Upper lobe of left lung (tissue), 4 donors: Measurements from ENCODE around the gene P4HA1.

Experiments
- CTCF ChIP-seq, 6 experiments: fragments of 450-650 bp in 4 of 6; fragments of 200-600 bp in 2 of 6; sonication (generic) in 2 of 6; IDR thresholded peaks; one replicate each; pipeline ENCODE4 v1.5.1; 2016 to 2019; ENCODE audit warnings: antibody characterized with exemption in 6 of 6
- EP300 ChIP-seq, 4 donors: sonication (generic); formaldehyde crosslinking; IDR thresholded peaks; one replicate each; pipeline ENCODE4 v1.5.1; 2017; ENCODE audit warnings: antibody characterized with exemption in 4 of 4, control low read depth in 2 of 4

DNA sequence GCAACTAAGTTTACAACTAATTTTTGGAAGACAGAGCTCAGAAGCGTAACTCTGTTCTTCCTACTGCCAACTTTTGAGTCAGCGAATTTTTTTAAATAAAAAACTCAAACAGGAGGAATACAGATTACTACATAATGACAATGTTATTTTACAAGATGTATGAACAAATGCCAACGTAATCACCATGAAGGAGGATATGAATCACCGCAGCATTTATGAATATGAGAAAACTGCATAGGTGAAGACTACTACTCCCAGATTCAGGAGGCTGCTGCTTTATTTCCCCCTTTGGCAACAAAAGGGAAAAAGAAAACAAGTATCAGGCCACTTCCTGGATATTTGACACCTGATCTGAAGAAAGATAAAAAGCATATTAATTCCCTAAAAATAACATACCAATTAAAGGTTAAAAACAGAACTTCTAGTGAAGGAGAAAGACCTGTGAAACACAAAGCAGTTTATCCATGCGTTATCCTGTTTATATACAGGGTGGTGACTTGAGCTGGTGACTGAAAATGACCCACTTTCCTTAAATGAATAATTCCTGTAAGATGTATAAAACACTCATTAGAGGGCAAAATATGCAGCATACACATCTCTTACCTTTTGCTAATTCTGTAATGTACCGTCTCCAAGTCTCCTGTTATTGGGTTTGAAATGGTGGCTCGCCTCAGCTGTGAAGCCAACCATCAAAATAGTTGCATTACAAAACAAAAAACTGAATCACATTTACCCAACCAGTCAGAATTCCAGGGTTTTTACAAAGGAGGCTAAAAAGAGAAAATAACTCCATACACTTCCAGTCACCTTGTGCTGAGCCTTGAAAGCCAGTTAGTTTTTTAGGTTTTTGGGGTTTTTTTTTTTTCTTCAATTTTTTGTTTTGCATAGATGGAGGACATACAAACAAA, 52.0 kb downstream of the P4HA1 start:
- no peak for TF ChIP-seq EP300 (IDR thresholded peaks at IDR 0.05)
- TF ChIP-seq CTCF (IDR thresholded peaks at IDR 0.05) = no peak
